Pancreas (tissue), 10 donors: ENCODE data around the gene RPS6KC1. TPM values are rescaled to one million over a fixed set of nuclear protein-coding genes. Genes with fewer than 3 reads are reported as not detected.
A peak's percentile ranks its signal among the peaks of the same experiment; 100 is the strongest.

Source experiments
- ATAC-seq, 4 donors: fragments of 200-7000 bp; cut with Tn5 transposase; one replicate each; pipeline versions ENCODE4 v1.8.0 to v1.9.1; 2020; ENCODE audit warnings: mild to moderate bottlenecking in 4 of 4, moderate library complexity in 4 of 4
- DNase-seq, 6 donors: peaks; one replicate each; pipeline ENCODE4 v3.0.0-alpha.2; 2020
- FAIRE-seq: peaks from 2 replicates; lab custom pipeline; 2012; peaks lifted over from hg19 to GRCh38; lab: Jason Lieb, UNC
- H3K27ac ChIP-seq, 4 donors: fragments of 200-600 bp; sonication (generic); 1 replicate in 3 of 4; 2 replicates in 1 of 4; pipeline versions ENCODE4 v1.5.0 to v1.8.0; 2020
- H3K27me3 ChIP-seq, 4 donors: fragments of 200-600 bp; one replicate each; pipeline ENCODE4 v1.8.0; 2021
- H3K36me3 ChIP-seq, 3 donors: fragments of 200-600 bp; sonication (generic) in 1 of 3; one replicate each; pipeline versions ENCODE4 v1.5.0 to v1.8.0; 2020 to 2021
- H3K4me1 ChIP-seq, 3 donors: fragments of 200-600 bp; one replicate each; pipeline ENCODE4 v1.8.0; 2021
- H3K4me3 ChIP-seq, 4 donors: fragments of 200-600 bp; sonication (generic) in 2 of 4; one replicate each; pipeline versions ENCODE4 v1.5.0 to v1.8.0; 2020 to 2021
- H3K9me3 ChIP-seq, 4 donors: fragments of 200-600 bp; one replicate each; pipeline ENCODE4 v1.8.0; 2021
- WGBS, 2 donors: extraction: QIAGEN DNeasy Blood & Tissue Kit; methylation state at CpG; one replicate each; pipeline ENCODE4 v1.1.7; 2013; 5-methylcytosine and 5-hydroxymethylcytosine counted together
- intact Hi-C, 3 donors: fragments of 100-400 bp; cut with DNase I; formaldehyde crosslinking; loops; one replicate each; pipeline versions ENCODE4 v1.11.1 to v1.14.2; 2022
- polyA plus RNA-seq, 2 donors: library from polyadenylated mRNA; stranded (reverse); fragments of 200-250 nt; gene quantifications; one replicate each; pipeline ENCODE4 v1.2.3, GENCODE V29; 2013
- total RNA-seq, 6 donors: library from RNA; stranded (reverse); fragmentation: NEBNext Ultra II Directional in 4 of 6; extraction: Animal tissue kit (Norgen Biotek cat#: 25700) in 4 of 6; gene quantifications; one replicate each; pipeline versions ENCODE4 v1.2.1 to v1.2.4, GENCODE V29; 2021 to 2023
- TF ChIP-seq, protein P1 (sequence below), 4 donors: fragments of 200-600 bp; sonication (generic) in 3 of 4; IDR thresholded peaks; one replicate each; pipeline versions ENCODE4 v1.5.0 to v1.8.0; 2021; ENCODE audit warnings: antibody characterized with exemption in 4 of 4
- donor health status: healthy with polysubstance abuse.
- donor health status: DM: no; HTN: no; CAD: no; lungs with moderate emphysema.
- donor health status: DM: no; HTN: no; CAD: no.
- donor health status: control.
- donor health status: control.
- donor health status: Bipolar disorder and iron deficiency.
- donor health status: DM: yes; HTN: yes; CAD: no.
- donor health status: DM: no; HTN: no; CAD: no.
- donor health status: DM: no; HTN: no; CAD: no.
- donor health status: DM: yes; HTN: yes; CAD: no.

RPS6KC1 gene
- total and polyA plus RNA-seq, 8 donors, result 2.3 to 11.4 (median 7.0) TPM

- 93 to 100% methylated on average over 1 of the region's 1 CpG for WGBS, 2 donors
- ATAC-seq, result no peak
- intact Hi-C loops, result loop anchor here in 1 of 3 donors (10.0 kb wide), 1 partner anchor 882 kb away; no protein-coding TSS in a partner anchor
These were observed 191.8 kb downstream of the RPS6KC1 start for GRCh38 chr1:213242883-213243282.

DNA sequence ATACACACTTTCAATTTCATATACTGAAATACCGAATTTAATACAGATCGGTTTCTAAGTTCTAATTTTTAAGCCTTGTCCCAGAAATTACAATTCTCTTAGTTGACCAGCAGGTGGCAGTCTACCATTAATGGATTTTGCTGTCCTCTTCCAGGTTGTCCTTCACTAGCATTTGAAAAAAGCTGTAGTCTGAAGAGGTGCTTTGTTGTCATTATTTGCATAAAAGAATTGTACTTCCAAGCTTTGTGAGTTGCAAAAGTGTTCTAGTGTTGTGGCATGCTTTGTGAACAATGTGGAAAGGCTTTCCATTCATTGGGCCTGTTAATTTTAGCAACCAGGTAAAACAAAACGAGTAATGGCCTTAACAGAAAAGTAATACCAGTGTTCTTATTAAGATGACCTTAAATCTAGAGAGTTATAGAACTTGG, 193.6 kb downstream of the RPS6KC1 start:
- H3K9me3 ChIP-seq, result no peaks in the 10 kb centered on the region
- no peaks in the 10 kb centered on the region for H3K27me3 ChIP-seq
- TF ChIP-seq, protein P1, sequence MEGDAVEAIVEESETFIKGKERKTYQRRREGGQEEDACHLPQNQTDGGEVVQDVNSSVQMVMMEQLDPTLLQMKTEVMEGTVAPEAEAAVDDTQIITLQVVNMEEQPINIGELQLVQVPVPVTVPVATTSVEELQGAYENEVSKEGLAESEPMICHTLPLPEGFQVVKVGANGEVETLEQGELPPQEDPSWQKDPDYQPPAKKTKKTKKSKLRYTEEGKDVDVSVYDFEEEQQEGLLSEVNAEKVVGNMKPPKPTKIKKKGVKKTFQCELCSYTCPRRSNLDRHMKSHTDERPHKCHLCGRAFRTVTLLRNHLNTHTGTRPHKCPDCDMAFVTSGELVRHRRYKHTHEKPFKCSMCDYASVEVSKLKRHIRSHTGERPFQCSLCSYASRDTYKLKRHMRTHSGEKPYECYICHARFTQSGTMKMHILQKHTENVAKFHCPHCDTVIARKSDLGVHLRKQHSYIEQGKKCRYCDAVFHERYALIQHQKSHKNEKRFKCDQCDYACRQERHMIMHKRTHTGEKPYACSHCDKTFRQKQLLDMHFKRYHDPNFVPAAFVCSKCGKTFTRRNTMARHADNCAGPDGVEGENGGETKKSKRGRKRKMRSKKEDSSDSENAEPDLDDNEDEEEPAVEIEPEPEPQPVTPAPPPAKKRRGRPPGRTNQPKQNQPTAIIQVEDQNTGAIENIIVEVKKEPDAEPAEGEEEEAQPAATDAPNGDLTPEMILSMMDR (IDR thresholded peaks at IDR 0.05), result peak; percentile 62 to 79 (median 78)
- no peak overlapping the region for H3K4me3 ChIP-seq
- H3K36me3 ChIP-seq, result peaks cover 0 to 5% (median 0%) of the 10 kb centered on the region in 3 donors
- ATAC-seq (peak in 3 of 4 donors; percentile 82 to 86 (median 83)), FAIRE-seq (peak; percentile 94), DNase-seq (peak in 3 of 6 donors; percentile 11 to 32 (median 20))
- H3K27ac ChIP-seq, result peak overlapping the region in 1 of 4 donors; percentile 15
- intact Hi-C loops, result loop anchor here in 1 of 3 donors (10.0 kb wide), 1 partner anchor 880 kb away; no protein-coding TSS in a partner anchor
- H3K4me1 ChIP-seq, result peaks cover 4 to 16% (median 12%) of the 10 kb centered on the region in 3 donors
- 29 to 30% methylated on average over 3 of the region's 3 CpGs for WGBS, 2 donors

More at GRCh38 chr1:213242883-213243282, 191.8 kb downstream of the RPS6KC1 start:
- FAIRE-seq, result no peak
- no peak for DNase-seq
- TF ChIP-seq, protein P1 (IDR thresholded peaks at IDR 0.05), result no peak
- Histone ChIP-seq H3K27me3 (no peaks in the 10 kb centered on the region), H3K9me3 (no peaks in the 10 kb centered on the region), H3K4me3 (no peak overlapping the region), H3K27ac (no peak overlapping the region), H3K36me3 (peaks cover 0 to 5% (median 0%) of the 10 kb centered on the region in 3 donors), H3K4me1 (peaks cover 4 to 9% (median 5%) of the 10 kb centered on the region in 3 donors)

DNA sequence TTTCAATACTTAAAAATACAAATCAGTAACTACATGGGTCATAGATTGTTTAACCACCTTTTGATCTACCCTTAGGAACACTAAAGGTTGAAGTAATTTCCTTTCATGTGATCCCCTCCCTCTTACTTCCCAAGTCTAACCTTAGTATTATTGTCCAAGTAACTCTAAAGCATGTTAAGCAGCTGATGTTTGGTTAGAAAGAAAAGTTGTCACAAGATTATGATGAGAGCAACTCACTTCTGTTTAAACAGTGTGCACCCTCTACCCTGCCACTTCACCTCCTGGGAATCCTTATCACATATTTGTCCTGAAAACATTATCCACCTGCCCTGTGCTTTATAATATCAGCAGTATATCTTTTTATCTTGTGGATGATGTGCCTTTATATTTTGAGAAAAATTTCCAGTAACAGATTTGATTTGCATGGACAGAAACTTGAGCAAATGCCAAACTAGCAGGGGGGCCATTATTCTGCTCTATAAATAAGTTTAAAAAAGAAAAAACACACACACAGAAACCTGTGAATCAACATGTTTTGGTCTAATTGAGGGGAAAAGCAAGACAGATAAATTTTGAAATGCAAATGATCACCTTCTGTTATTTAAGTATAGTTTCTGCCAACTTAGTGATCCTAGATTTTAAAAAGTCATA, 194.3 kb downstream of the RPS6KC1 start:
- H3K27ac ChIP-seq, result peak overlapping the region in 1 of 4 donors; percentile 15
- no peak overlapping the region for H3K4me3 ChIP-seq
- TF ChIP-seq, protein P1 (IDR thresholded peaks at IDR 0.05), result no peak
- no peak for DNase-seq
- intact Hi-C loops, result loop anchor here in 1 of 3 donors (10.0 kb wide), 1 partner anchor 879 kb away; no protein-coding TSS in a partner anchor
- H3K9me3 ChIP-seq, result no peaks in the 10 kb centered on the region
- peak in 3 of 4 donors; percentile 15 to 32 (median 26) for ATAC-seq
- peaks cover 0 to 5% (median 0%) of the 10 kb centered on the region in 3 donors for H3K36me3 ChIP-seq
- no peaks in the 10 kb centered on the region for H3K27me3 ChIP-seq
- peaks cover 4 to 16% (median 12%) of the 10 kb centered on the region in 3 donors for H3K4me1 ChIP-seq
- FAIRE-seq, result no peak

DNA sequence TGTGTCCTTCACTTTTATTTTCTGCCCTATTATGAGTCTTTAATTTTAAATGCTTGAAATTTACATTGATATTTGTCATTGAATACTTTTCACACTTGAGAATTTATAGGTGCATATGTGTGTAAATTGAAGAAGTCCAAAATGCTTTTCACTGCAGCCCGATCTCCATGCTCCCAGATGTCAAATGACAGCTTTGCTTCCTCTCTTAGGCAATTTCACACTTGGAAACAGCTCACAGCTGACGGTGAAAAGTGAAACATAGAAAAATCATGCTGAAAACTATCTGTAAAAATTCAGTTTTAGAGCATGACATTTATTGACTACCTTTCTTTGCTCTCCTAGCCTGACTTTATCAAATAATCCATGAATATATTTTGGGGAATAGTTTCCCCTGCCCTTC, 196.0 kb downstream of the RPS6KC1 start:
- TF ChIP-seq, protein P1 (IDR thresholded peaks at IDR 0.05), result no peak
- FAIRE-seq (no peak), ATAC-seq (no peak), DNase-seq (no peak)
- H3K4me1 ChIP-seq, result peaks cover 4 to 16% (median 12%) of the 10 kb centered on the region in 3 donors
- WGBS, 2 donors, result 78 to 80% methylated on average over 2 of the region's 2 CpGs
- H3K27me3 ChIP-seq, result no peaks in the 10 kb centered on the region
- intact Hi-C loops, result loop anchor here in 1 of 3 donors (10.0 kb wide), 1 partner anchor 878 kb away; no protein-coding TSS in a partner anchor
- H3K9me3 ChIP-seq, result no peaks in the 10 kb centered on the region
- no peak overlapping the region for H3K4me3 ChIP-seq
- no peak overlapping the region for H3K27ac ChIP-seq
- H3K36me3 ChIP-seq, result no peaks in the 10 kb centered on the region
